ENCODE data around the gene TOGARAM1.

Gene TOGARAM1

GRCh38 chr14:45104561-45104960, 142.6 kb downstream of the TOGARAM1 start (continued):
- TF ChIP-seq HIC1 (tag by site-specific recombination; IDR thresholded peaks at IDR 0.05) (no peak), ZNF776 (tag by site-specific recombination; IDR thresholded peaks at IDR 0.05; ENCODE audit: borderline replicate concordance) (no peak)

DNA sequence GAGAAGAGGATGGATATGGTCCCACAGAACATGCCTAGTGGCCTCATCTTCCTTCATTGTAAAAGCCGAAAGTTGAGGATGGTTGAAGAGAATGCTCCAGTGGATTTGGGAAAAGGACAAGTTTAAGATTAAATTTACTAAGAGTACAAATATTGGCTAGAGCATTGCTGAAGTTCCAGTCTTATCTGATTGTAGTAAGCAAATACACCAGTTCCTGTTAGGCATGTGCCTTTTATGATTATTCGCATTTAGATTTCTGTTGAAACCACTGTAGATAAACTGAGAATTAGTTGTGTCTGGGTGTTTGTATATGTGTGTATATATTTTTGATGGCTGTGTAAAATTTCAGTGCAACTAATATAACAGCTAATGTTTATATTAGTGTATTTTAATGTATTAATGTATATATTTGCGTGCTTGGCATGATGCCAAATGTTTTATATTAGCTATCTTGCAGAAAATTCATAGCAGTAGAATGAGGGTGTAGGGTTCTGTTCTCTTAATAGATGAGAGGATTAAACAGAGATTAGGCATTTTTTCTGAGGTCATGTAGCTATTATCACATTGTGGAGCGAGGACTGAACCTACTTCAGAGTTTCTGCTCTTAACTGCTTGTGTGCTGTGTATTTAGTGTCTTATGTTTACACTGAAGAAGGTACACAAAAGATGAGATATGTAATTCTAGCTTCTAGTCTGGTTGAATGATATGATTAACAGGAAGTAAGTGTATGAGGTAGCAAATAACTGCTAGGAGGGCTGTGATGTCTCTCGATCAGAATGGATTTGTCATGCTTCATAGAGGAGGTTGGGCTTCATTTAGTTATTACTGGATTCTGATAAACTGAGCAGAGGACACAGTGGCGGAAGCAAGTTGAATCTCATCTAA, 151.1 kb downstream of the TOGARAM1 start:
- POLR2A ChIA-PET, result no interaction called here
- Histone ChIP-seq H3K4me1 (ENCODE audit: control insufficient read depth, insufficient read depth, low read length) (peaks cover 4% of the 10 kb centered on the region; the same call in 1 of the 2 replicates), H3K4me3 (ENCODE audit: low read depth, low read length) (no peak overlapping the region), H3K9me3 (ENCODE audit: control insufficient read depth, insufficient read depth, low read depth, low read length) (no peaks in the 10 kb centered on the region), H3K27ac (ENCODE audit: extremely low read depth, low read depth, low read length) (no peak overlapping the region), H3K36me3 (ENCODE audit: control insufficient read depth in 2 of 2, insufficient read depth in 1 of 2, low read length in 2 of 2) (peaks cover 81 to 92% of the 10 kb centered on the region in 2 experiments)
- TF ChIP-seq ZNF37A (tag by site-specific recombination; IDR thresholded peaks at IDR 0.05) (0 out of 2 replicates have a peak, but pooled peaks have one; percentile 40), OSR2 (tag by site-specific recombination; IDR thresholded peaks at IDR 0.05) (0 out of 2 replicates have a peak, but pooled peaks have one; percentile 23), KLF9 (tag by site-specific recombination; IDR thresholded peaks at IDR 0.05; ENCODE audit: low read depth) (no peak), SP7 (tag by site-specific recombination; IDR thresholded peaks at IDR 0.05) (peak; percentile 49; the same call in 1 of the 2 replicates), WT1 (tag by site-specific recombination; IDR thresholded peaks at IDR 0.05) (no peak), ZNF664 (tag by site-specific recombination; IDR thresholded peaks at IDR 0.05) (peak; percentile 45), ZNF629 (tag by site-specific recombination; IDR thresholded peaks at IDR 0.05) (0 out of 2 replicates have a peak, but pooled peaks have one; percentile 43)
- TF ChIP-seq, protein P1, sequence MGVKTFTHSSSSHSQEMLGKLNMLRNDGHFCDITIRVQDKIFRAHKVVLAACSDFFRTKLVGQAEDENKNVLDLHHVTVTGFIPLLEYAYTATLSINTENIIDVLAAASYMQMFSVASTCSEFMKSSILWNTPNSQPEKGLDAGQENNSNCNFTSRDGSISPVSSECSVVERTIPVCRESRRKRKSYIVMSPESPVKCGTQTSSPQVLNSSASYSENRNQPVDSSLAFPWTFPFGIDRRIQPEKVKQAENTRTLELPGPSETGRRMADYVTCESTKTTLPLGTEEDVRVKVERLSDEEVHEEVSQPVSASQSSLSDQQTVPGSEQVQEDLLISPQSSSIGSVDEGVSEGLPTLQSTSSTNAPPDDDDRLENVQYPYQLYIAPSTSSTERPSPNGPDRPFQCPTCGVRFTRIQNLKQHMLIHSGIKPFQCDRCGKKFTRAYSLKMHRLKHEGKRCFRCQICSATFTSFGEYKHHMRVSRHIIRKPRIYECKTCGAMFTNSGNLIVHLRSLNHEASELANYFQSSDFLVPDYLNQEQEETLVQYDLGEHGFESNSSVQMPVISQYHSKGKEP (tag by site-specific recombination; IDR thresholded peaks at IDR 0.05), result peak; percentile 17; the same call in 1 of the 2 replicates
- TF ChIP-seq, protein P2, sequence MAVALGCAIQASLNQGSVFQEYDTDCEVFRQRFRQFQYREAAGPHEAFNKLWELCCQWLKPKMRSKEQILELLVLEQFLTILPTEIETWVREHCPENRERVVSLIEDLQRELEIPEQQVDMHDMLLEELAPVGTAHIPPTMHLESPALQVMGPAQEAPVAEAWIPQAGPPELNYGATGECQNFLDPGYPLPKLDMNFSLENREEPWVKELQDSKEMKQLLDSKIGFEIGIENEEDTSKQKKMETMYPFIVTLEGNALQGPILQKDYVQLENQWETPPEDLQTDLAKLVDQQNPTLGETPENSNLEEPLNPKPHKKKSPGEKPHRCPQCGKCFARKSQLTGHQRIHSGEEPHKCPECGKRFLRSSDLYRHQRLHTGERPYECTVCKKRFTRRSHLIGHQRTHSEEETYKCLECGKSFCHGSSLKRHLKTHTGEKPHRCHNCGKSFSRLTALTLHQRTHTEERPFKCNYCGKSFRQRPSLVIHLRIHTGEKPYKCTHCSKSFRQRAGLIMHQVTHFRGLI (tag by site-specific recombination; IDR thresholded peaks at IDR 0.05), result peak; percentile 52; the same call in 1 of the 2 replicates
- CTCF ChIA-PET, result interaction anchor here (1.3 kb wide), 1 partner anchor 16 kb away, joined by 3 read pairs; no protein-coding TSS in a partner anchor

DNA sequence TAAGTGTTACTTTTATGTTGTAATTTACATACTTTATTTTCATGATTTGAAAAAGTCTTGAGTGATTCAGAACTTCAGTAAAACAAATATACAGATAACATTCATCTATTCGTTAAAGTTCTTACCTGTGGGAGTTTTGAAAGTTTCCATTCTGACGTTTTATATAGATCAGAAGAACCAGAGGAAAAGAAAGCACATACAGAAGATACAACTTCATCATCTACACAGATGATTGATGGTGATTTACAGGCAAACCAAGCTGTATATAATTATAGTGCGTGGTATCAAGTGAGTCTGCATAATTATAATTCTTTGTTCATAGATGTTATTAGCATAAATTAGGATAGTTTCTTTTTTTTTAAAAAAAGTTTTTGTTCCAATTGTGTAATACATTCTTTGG, 152.3 kb downstream of the TOGARAM1 start:
- Histone ChIP-seq H3K27ac (ENCODE audit: extremely low read depth, low read depth, low read length) (no peak overlapping the region), H3K9me3 (ENCODE audit: control insufficient read depth, insufficient read depth, low read depth, low read length) (no peaks in the 10 kb centered on the region), H3K4me1 (ENCODE audit: control insufficient read depth, insufficient read depth, low read length) (peaks cover 4% of the 10 kb centered on the region; the same call in 1 of the 2 replicates), H3K36me3 (ENCODE audit: control insufficient read depth in 2 of 2, insufficient read depth in 1 of 2, low read length in 2 of 2) (peaks cover 83 to 96% of the 10 kb centered on the region in 2 experiments), H3K4me3 (ENCODE audit: low read depth, low read length) (no peak overlapping the region)
- POLR2A ChIA-PET, result no interaction called here
- peak; percentile 59; the same call in 1 of the 2 replicates for TF ChIP-seq SP7 (tag by site-specific recombination; IDR thresholded peaks at IDR 0.05)
- TF ChIP-seq ZSCAN23 (tag by site-specific recombination; IDR thresholded peaks at IDR 0.05), result no peak
- no peak for TF ChIP-seq ZNF302 (tag by site-specific recombination; IDR thresholded peaks at IDR 0.05; ENCODE audit: low read depth)
- no peak for TF ChIP-seq ZNF776 (tag by site-specific recombination; IDR thresholded peaks at IDR 0.05; ENCODE audit: borderline replicate concordance)
- CTCF ChIA-PET, result no interaction called here
